GM21737 (cell line): ENCODE data around the gene NEK4.

ENCODE experiments used
- ATAC-seq: cut with Tn5 transposase; IDR thresholded peaks from one replicate; pipeline ENCODE4 v1.9.1; 2021; ENCODE audit warnings: mild to moderate bottlenecking, moderate library complexity; ENCODE audit not compliant: unreplicated experiment

Gene NEK4

DNA sequence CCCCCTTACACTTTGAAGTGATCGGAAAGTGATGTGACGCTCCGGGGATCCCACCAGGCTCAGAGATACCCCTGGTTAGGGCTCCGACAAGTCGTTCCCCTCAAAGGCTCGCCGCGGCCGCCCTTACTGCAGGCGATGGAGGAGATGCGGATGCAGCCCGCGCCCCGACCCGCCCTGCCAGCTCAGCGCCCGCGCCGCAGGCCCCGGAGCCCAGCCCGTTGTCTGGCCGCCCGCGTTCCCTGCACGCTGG, 65.4 kb downstream of the NEK4 start:
- no peak for ATAC-seq

DNA sequence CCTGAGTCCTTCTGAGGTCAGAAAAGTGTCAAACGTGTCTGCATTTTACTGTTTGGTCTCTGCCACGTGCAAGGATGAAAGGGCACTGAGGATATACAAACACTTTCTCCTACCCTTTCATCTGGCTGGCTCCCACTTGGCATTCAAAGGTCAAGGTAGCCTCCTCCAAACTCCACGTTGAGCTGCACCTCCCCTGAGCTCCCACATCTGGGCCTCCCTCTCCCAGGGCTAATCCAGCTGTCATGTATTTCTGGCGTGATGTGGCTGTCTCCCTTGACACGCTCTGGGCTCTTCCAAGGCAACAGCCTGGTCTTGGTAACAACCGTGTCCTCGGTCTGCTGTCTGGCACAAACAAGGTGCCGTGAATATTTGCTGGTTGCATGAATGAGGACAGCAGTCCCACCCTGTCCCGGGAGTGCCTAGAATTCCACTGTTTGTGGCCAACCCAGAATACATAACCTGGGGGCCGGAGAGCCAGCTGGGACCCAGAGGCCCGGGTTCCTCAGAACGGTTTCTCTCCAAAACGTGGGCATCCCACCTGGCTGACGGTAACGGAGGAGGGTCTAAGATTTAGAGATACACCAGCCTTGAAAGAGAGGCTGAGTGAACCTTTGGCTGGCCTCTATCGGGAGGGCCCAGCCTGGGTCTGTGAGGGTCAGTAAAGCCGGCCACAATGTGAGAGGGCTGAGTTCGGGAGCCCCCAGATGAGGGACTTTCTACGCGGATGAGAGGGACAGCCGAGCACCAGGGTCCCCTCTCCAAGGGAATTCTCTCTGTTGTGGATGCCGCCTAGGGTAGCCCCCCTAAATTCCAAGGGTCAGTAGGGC, 65.9 kb downstream of the NEK4 start:
- peak; percentile 1 for ATAC-seq

DNA sequence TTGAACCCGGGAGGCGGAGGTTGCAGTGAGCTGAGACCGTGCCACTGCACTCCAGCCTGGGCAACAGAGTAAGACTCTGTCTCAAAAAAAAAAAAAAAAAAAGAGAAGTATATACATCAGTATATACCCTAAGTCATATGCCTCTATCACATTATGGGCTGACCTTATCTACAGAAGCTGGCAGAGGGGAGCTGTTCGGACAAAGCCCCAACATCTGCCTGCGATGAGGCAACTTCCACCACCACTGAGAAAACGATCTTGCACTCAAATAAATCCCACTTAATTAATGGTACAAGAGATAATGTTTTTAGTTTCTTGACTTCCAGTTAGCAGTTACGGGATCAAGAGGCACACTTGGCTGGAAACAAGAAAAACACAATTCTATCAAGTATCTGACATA, 67.4 kb downstream of the NEK4 start:
- no peak for ATAC-seq

DNA sequence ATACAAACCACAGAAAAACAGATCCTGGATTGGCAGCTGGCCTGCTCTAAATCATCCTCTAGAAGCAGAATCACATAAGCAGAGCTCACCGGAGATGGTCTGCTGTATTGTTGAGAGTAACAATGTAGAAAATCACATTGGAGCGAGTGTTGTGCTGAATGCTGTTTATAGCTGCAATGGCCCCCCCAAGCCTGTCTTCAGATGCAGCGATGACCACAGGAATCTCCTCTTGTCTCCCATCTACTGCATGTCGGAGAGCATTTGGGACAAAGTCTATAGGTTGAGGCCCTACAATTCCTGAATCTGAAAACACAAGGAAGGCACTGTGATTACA, 73.1 kb downstream of the NEK4 start:
- ATAC-seq: no peak

DNA sequence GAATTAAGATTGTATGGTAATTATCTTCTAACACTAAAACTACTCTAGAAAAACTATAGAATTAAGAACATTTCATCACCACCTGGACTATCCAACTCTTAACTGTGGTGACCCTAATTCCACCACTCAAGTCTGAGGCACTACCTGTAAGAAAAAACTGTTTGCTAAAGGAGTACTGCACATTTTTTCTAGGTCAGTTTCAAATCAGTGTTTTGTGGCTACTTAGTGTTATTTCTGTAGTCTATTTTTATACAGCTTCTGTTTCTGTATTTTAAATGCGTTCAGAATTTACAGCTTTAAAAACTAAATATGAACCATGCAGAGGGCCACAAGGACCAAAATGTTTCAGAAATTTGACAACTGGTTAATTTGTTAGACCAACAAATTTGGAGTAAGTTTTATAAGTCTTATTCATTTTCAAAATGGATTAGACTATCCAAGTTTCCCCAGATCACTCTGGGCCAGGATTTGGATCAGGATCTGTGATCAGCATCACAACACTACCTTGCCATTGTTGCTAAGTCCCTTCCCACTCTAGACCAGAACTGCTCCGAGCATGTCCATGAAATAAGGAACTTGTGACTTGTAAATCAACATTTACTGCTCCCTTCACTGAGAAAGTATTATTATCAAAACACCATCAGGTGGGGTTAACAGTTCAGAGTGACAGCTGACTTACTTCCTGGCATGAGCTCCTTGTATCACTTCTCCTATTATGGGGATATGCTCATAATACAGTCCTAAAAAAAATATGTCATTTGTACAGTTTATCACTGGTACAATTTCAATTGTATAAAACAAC, 73.7 kb downstream of the NEK4 start:
- no peak for ATAC-seq

DNA sequence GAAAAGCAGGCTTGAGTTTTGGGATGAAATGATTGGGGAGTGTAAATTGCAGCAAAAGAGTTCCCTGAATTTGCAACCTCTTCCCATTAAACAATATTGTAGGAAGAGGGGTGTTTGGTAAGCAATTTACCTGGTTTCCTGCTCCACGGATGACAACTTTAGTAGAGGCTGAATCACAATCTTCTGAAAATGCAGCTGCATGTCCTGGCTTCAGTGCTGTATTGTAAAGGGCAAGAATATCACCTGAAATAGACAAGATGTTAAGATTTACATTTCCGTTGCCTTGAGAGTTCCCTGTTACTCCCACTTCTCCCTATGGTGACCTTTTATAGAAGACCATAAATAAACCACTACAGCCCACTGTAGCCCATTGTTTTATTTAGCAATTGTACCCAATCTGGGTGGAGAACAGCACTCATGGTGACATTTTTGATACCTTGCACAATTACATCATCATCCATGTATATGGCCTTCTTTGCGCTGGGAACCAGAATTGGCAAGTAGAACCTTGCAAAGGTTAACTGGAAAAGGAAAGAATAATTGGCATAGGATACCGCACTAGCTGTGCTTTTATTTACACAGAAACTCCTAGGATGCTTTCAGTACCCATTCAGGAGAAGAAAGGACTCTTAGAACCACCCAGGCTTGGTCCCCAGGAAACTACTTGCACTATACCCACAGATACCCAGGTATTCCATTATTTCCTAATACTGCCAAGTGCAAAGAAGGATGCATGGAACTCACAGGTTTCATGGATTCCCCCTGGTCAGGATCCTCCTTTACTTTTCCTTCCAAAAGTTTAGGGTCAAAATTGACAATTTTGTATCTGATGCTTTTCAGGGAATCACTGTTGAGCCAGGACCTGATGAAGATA, 74.7 kb downstream of the NEK4 start:
- no peak for ATAC-seq

DNA sequence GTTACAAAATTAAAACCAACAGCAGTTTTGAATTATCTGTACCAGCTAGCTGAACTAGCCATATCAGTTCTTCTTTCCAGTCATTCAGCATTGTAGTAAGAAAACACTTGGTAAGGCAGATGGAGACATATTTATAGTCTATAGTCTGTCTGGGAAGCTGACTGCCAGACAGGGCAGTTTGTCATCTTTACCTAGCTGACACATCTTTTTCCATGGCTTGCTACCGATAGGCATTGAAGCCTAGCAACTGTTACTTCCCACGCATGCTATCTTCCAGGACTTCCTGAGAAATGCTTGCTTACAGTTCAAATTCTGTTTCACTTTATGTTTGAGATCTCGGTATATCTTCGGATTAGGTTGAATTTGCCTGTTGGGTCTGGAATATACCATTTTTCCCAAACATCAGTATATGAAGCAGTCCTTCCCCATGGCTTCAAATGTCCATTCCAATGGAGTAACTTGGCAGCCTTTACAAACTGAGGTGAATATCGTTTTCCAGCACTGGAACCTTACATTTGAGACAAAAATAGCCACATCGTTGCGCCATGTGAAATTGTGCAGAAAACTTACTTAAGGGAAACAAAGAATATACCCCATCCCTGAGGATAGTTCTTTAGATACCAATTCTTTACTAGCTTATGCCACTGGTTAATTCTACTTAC, 76.1 kb downstream of the NEK4 start:
- no peak for ATAC-seq

DNA sequence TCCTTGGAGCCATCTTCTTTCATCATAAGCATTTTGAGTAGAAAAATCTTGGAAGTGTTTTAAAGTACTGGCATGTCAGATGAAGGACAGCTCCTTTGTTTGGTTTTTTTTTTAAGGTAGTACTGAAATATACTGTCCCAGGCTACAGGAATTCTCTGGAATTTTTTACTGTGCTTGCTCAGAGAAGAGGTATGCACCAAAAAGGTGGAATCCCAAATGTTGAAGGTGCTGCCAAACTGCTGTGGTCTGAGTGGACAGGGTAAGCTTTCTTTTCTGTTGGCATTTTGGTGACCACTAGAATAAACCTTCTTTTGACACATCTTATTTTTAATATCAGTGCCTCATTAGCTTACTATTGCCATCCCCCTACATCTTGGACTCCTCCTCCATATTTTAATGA, 77.7 kb downstream of the NEK4 start:
- ATAC-seq: no peak

DNA sequence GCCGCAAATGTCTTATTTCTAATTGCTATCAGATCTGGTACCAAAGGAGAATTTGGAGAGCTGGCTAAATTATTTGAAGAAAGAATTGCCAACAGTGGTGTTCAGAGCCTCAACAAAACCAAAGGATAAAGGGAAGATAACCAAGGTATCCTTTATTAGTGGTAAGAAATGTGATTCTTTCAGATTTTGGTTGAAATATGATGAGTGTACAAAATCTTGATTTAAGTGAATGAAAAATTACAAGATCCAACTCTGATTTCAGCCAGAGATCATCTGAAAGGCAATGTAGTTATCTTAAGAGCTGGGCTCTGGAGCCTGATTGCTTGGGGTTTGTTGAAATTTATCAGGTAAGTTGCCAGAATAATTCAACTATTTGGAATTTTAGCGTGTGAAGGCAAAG, 80.2 kb downstream of the NEK4 start:
- no peak for ATAC-seq

DNA sequence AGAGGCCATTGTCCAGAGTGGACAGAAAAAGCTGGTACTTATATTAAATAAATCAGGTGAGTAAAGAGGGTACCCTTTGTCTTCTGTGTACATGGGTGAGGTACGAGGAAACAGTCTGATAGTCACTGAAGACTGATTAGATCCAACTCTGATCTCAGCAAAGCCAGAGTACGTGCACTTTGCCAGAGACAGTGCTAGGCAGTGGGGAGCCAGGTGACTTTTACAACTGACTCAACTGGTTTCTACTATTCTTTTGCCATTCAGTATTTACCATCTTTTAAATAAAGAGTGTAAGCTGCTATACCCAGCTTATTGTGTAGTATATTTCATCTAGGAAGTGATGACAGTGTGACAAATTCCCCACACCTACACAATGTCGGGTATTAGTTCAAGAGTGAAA, 81.6 kb downstream of the NEK4 start:
- no peak for ATAC-seq

DNA sequence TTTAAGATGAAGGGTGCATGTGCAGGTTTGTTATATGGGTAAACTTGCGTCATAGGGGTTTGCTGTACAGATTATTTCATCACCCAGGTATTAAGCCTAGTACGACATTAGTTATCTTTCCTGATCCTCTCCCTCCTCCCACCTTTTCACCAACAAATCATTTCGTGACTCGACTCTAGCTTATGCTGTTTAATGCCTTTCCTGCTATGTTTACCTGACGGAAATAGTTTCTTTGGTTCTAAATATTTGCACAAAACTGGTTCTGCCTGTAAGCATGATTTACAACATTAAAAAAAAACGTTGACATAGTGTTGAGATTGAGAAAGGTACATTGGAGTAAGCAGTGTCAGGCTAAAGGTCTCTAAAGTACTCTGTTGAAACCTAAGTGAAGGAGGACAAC, 82.5 kb downstream of the NEK4 start:
- ATAC-seq: no peak

DNA sequence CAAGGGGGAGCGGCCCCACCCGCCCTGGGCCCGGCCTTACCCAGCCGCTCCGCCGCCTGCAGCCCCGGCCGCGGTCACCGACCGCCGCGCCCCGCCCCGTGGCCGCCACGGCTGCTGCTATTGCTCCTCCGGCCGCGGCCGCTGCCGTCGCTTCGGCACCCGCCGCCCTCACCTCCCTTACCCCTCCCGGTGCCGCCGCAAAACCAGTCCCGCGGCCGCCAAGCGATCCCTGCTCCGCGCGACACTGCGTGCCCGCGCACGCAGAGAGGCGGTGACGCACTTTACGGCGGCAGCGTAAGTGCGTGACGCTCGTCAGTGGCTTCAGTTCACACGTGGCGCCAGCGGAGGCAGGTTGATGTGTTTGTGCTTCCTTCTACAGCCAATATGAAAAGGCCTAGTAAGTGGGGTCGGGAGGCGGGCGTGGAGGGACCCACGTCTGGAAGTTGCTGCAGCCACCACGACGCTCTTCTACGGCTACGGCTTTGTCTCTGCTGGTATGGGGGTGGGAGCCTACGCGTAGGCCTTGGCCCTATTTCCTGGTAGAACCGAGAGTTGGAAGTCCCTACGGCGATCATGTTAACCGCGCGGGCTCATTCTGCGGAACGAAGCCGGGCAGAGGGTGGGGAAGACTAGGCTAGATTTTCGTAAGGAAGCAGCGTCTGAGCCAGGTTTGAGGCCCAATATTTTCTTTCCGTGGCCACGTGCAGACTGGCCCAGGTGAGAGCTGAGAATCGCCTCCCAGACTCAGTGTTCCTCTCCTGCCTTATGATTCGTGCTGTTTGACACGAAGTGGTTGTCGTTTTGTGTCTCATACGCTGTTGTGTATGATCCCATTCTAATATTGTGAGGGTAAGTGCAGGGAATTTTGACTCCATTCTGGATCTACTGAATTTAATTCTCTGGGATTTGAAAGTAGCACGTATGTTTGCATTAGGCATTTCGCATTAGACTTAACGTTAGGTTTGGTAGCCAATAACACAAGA, 84.7 kb downstream of the NEK4 start, which contains the start of the genes GNL3 and PBRM1:
Gene GNL3, plus strand, starts transcription at position 324 of the 983 bp plus-strand sequence. Its CDS starts 61 bp downstream, at position 385.
Gene PBRM1, minus strand, starts transcription at position 205 of the 983 bp plus-strand sequence.
- peak; percentile 70 for ATAC-seq

DNA sequence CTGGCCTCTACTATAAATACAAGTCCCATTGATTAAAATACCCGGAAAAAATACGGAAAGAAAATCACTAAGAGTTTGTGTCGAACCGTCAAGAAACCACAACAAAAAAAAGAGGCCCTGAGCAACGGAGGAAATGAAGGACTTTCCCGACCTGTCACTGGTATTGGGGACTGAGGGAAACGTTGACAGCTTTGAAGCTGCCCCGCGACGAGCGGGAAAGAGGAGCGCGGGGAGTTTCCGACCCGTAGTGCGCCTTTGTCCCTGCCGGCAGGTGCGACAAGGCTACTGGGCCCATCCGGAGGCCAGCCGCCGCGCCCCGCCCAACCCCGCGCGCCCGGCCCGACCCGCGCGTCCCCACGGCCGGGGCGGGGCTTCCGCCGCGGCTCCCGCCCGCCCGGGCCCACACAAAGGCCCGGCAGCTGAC, 85.4 kb downstream of the NEK4 start:
- peak; percentile 83 for ATAC-seq

DNA sequence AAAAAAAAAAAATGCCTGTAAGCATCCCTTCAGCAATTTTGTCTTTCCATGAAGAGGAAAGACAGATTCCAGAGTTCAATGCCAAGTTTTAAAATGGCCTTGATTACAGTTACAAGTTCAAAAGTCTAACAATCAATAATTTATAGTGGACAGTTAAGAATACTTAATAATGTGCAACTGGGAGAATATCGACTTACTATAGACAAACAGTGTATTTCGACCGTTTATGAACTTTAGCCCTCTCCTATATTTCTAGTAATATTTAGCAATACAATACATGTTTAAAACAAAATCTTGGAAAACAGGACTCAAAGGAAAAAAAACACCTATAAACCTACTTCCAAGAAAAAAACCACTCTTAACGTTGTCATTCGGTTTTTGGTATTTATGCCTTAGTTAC, 86.6 kb downstream of the NEK4 start:
- ATAC-seq: no peak

DNA sequence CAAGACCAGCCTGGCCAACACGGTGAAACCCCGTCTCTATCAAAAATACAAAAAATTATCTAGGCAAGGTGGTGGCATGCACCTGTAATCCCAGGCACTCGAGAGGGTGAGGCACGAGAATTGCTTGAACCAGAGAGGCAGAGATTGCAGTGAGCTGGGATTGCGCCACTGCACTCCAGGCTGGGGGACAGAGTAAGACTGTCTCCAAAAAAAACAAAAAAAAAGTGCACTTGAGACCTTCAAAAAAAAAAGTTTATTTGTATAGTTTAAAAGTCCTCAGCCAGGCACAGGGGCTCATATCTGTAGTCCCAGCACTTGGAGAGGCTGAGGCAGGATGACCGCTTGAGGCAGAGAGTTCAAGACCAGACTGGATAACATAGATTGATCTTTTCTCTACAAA, 87.1 kb downstream of the NEK4 start:
- no peak for ATAC-seq

DNA sequence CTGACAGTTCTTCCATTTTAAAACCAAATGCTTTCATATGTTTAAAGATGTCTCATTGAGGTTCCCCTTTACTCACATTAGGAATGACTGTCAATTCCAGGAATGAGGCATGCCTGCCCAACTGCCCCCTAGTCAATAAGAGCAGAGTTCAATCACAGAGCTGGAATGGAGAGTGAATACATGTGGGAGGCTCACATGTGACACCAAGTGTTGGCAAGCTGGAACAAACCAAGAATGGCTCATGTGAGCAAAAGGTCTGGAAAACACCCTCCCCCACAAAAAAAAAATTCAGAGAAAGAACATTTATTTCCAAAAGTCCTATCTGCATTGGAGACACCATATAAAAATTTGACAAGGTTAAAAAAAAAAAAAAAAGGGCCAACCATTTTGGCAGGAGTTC, 88.7 kb downstream of the NEK4 start:
- ATAC-seq: no peak

DNA sequence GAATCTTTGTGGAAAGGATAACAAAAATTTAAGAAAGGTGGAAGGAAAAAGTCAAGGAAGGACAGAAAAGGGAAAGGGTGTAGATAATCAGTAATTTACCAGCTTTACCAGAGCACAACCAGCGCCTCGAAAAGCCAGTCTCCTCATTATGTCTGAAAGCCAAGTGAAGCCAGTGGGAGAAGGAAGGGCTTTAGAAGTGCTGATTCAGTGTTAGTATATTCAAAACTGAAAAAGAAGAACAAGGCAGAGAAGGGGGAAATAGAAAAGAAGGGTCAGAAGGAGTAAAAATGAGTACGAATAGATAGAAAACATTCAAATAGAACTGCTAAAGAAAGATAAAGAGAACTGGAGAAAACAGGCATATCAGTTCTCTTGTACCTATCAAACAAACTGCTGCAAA, 89.1 kb downstream of the NEK4 start:
- ATAC-seq: no peak

DNA sequence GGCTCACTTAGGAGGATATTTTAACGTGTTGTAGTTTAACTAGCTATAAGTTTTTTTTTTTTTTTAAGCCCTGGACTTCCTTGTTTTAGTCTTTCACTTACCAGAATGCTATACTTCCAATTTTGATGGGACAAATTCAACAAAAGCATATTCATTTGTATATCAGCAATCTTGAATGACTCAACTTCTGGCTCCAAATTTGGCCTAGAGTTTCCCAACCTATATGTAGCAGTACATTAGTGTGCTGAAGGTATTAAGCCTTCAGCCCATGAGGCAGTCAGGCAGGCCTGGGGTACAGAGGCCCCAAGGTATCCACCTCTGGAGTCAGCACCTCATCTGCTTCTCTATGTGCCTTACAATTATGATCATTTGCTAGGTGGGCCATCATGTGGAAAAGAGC, 90.9 kb downstream of the NEK4 start:
- no peak for ATAC-seq

DNA sequence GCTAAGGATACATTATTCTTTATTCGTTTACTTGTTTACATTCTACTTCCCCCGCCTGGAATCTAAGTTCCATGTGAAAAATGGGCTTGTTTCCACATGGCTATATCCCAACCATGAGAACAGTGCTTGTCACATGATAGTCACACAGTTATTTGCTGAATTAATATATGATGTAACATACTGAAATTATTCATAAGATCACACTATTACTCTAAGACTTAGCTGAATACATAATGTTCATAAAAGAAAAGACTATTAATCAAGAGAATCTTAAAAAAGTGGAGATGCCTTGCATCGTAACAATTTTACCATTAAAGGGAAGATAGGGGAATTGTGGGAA, 91.6 kb downstream of the NEK4 start:
- no peak for ATAC-seq
